ENCODE measurements around the gene GRM1.

The GRM1 gene

DNA sequence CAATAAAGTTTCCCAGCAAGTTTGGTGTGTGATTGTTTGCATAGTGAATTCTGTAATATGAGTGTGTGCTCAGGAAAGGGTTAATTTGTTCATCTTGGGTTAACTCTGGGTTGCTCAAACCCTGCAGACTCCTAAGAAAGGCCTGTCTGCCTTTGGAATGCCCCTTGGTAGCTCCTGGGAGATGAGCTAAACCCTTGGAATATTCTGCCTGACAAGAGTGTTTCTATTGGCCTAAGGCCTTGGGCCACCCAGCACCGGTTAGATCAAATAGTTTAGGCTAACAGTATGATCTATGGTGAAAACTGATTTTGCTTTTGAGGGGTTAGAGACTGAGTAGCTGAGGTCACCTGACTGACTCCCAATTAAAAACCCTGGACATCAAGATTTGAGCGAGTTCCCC is 248.3 kb downstream of the GRM1 start:
- no peak for DNase-seq (ENCODE audit: low spot score)
- in situ Hi-C loops (cut with MboI; ENCODE audit: low pct_unique_long_range_greater_than_20kb, low sequenced_read_pairs, unreplicated experiment): no loop called here
- TF ChIP-seq, protein P1, sequence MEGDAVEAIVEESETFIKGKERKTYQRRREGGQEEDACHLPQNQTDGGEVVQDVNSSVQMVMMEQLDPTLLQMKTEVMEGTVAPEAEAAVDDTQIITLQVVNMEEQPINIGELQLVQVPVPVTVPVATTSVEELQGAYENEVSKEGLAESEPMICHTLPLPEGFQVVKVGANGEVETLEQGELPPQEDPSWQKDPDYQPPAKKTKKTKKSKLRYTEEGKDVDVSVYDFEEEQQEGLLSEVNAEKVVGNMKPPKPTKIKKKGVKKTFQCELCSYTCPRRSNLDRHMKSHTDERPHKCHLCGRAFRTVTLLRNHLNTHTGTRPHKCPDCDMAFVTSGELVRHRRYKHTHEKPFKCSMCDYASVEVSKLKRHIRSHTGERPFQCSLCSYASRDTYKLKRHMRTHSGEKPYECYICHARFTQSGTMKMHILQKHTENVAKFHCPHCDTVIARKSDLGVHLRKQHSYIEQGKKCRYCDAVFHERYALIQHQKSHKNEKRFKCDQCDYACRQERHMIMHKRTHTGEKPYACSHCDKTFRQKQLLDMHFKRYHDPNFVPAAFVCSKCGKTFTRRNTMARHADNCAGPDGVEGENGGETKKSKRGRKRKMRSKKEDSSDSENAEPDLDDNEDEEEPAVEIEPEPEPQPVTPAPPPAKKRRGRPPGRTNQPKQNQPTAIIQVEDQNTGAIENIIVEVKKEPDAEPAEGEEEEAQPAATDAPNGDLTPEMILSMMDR (IDR thresholded peaks at IDR 0.05; ENCODE audit: extremely low read depth, insufficient read depth, missing control alignments): no peak

GRCh38 chr6:146281651-146282362 is 252.9 kb downstream of the GRM1 start:
- TF ChIP-seq, protein P1 (IDR thresholded peaks at IDR 0.05; ENCODE audit: extremely low read depth, insufficient read depth, missing control alignments): no peak
- no peak for DNase-seq (ENCODE audit: low spot score)
- in situ Hi-C loops (cut with MboI; ENCODE audit: low pct_unique_long_range_greater_than_20kb, low sequenced_read_pairs, unreplicated experiment): no loop called here

DNA sequence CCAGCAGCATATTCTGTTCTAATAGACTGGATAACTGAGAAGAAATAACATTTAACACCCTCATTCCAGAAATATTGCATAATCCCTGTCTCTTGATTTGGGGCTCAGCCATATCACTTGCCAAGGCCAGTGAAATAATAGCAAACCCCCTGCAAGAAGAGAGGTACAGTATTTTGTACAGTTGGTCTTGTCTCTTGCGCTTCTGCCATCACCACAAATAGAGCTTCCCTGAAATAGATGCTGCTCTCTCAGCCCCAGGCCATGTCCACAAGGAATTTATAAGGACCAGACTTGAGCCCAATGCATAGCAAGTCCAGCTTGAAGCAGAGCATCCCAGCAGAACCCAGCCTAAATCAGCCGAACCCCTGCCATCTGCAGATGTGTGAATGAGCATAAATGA is 254.0 kb downstream of the GRM1 start:
- in situ Hi-C loops (cut with MboI; ENCODE audit: low pct_unique_long_range_greater_than_20kb, low sequenced_read_pairs, unreplicated experiment): no loop called here
- DNase-seq (ENCODE audit: low spot score): no peak
- TF ChIP-seq, protein P1 (IDR thresholded peaks at IDR 0.05; ENCODE audit: extremely low read depth, insufficient read depth, missing control alignments): no peak

DNA sequence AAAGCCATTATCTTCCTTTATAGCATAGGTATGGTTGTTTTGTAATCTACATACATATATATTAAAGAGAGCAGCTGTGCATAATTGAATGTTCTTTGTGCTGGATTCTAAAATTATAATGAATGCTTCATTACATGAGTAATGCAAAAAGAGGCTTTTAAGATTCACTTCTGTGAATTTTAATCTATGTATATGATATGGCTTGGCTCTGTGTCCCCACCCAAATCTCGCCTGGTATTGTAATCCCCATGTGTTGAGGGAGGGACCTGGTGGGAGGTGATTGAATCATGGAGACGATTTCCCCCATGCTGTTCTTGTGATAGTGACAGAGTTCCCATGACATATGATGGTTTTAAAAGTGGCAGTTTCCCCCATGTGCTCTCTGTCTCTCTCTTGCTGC is 255.4 kb downstream of the GRM1 start:
- no peak for DNase-seq (ENCODE audit: low spot score)
- in situ Hi-C loops (cut with MboI; ENCODE audit: low pct_unique_long_range_greater_than_20kb, low sequenced_read_pairs, unreplicated experiment): no loop called here
- TF ChIP-seq, protein P1 (IDR thresholded peaks at IDR 0.05; ENCODE audit: extremely low read depth, insufficient read depth, missing control alignments): no peak

DNA sequence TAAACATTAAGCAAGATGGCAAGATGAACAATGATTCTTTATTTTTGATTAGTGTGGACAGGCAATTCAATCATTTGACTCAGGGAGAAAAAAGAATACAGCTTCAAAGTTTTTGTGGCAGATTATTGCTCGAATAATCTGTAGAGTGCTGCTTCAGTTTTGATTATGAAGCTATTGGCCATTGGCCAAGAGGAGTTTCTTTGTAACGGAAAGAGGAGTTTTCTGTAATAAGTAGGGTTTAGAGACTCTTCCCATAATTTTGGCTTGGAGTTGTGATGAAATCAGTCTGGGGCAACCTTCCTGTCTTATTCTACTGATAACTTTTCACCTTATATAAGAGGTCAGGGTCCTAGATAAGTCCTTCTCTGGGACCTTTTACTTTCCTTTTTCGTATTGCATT is 258.1 kb downstream of the GRM1 start:
- no peak for DNase-seq (ENCODE audit: low spot score)
- TF ChIP-seq, protein P1 (IDR thresholded peaks at IDR 0.05; ENCODE audit: extremely low read depth, insufficient read depth, missing control alignments): no peak
- in situ Hi-C loops (cut with MboI; ENCODE audit: low pct_unique_long_range_greater_than_20kb, low sequenced_read_pairs, unreplicated experiment): no loop called here

DNA sequence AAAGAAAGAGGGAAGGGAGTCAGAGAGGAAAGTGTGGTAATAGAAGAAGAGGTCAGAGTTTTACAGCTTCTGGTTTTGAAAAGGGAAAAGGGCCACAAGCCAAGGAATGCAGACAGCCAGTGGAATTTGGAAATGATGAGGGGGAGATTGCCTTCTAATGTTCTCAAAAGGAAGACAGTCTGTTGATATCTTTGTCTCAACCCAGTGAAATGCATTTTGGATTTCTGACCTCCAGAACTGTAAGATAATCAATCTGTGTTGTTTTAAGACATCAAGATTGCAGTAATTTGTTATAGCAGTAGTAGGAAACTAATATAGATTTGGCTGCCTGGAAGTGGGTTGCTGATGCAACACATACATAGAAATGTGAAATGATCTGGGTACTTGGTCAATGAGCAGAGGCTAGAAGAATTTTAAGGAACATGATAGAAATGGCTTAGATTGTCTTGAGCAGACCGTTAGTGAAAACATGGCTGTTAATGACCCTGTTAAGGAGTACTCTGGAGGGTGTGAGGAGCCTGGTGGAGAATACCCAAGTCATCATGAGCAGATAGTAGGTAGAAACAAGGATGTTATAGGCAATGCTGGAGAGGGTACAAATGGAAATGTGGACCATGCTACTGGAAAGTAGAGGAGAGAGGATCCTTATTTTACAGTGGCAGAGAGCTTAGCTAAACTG is 259.0 kb downstream of the GRM1 start:
- in situ Hi-C loops (cut with MboI; ENCODE audit: low pct_unique_long_range_greater_than_20kb, low sequenced_read_pairs, unreplicated experiment): no loop called here
- no peak for DNase-seq (ENCODE audit: low spot score)
- TF ChIP-seq, protein P1 (IDR thresholded peaks at IDR 0.05; ENCODE audit: extremely low read depth, insufficient read depth, missing control alignments): no peak
